Subcutaneous adipose tissue (tissue), 4 donors: Measurements from ENCODE around the gene CRNKL1. TPM values are rescaled to one million over a fixed set of nuclear protein-coding genes. Genes with fewer than 3 reads are reported as not detected.

ENCODE experiments used
- CTCF ChIP-seq: fragments of 450-650 bp; IDR thresholded peaks from one replicate; pipeline ENCODE4 v1.5.1; 2016; ENCODE audit warnings: low read depth, mild to moderate bottlenecking, control low read depth, antibody characterized with exemption, moderate library complexity
- total RNA-seq, 4 donors: library from RNA; depleted of rRNA; stranded (reverse); fragments of >200 nt; gene quantifications; one replicate each; pipeline ENCODE4 v1.1.0, GENCODE V29; 2016

CRNKL1 gene
- total RNA-seq, 4 donors from 2014 or later: 20.2 to 38.6 (median 23.5) TPM

- TF ChIP-seq CTCF: no peak
Measured at GRCh38 chr20:20060234-20060998, 8.2 kb upstream of the CRNKL1 start.

DNA sequence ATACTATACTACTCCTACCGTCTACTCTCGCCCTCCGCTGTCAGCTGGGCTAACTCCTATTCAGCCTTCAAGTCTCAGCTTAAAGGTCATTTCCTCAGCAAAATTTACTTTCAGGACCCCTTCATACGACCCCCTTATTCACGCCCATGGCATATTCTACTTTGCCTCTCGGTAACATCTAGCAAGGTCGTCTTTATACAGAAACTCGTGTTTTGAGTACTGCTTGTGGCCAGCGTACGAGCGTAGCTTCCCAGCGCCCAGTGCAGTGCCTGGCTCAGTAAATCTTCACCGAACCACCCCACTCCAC is 546 bp downstream of the CRNKL1 start:
- no peak for TF ChIP-seq CTCF

GRCh38 chr20:20039752-20040387 is 12.4 kb downstream of the CRNKL1 start:
- no peak for TF ChIP-seq CTCF

GRCh38 chr20:20038586-20038985 is 13.7 kb downstream of the CRNKL1 start:
- no peak for TF ChIP-seq CTCF

- TF ChIP-seq CTCF: no peak
Measured at GRCh38 chr20:20037960-20038359, 14.3 kb downstream of the CRNKL1 start.

DNA sequence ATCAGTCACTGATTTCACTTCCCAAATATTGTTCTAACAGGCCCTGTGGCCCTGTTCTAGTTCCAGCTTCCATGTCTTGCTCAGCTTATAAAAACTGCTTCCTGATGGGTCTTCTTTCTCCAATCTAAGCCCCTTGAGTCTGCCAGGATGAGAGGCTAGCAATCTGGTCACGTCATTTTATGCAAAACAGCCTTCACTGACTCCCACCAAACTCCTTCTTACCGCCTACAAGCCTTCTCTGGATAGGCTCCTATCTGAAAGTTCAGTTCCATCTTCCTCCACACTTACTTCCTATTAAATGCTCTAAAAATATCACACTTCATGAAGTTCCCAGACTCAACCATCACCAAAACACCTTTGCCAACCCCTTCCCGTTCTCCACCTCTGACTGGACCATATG is 15.5 kb downstream of the CRNKL1 start:
- no peak for TF ChIP-seq CTCF

GRCh38 chr20:20034486-20034885 is 17.8 kb downstream of the CRNKL1 start:
- no peak for TF ChIP-seq CTCF
